Activated naive CD8-positive, alpha-beta T cell (primary cell): Measurements from ENCODE around the gene PKIG.
"Not testable (repeated sequence)": the region's sequence is repeated elsewhere in the genome, so short reads cannot be mapped to it uniquely, and the experiment has no call there.

ENCODE experiments used
- H3K27ac Mint-ChIP-seq: one replicate; pipeline ENCODE4 v1.8.0; 2021; ENCODE audit warnings: mixed read lengths
- H3K27me3 Mint-ChIP-seq: one replicate; pipeline ENCODE4 v1.8.0; 2021; ENCODE audit warnings: mixed read lengths
- H3K36me3 Mint-ChIP-seq: one replicate; pipeline ENCODE4 v1.8.0; 2021; ENCODE audit warnings: mixed read lengths
- H3K4me1 Mint-ChIP-seq: one replicate; pipeline ENCODE4 v1.8.0; 2021; ENCODE audit warnings: low read depth, mixed read lengths
- H3K4me3 Mint-ChIP-seq: one replicate; pipeline ENCODE4 v1.8.0; 2021; ENCODE audit warnings: mild to moderate bottlenecking, mixed read lengths
- H3K9me3 Mint-ChIP-seq: one replicate; pipeline ENCODE4 v1.8.0; 2021; ENCODE audit warnings: low read depth, mixed read lengths

The PKIG gene

GRCh38 chr20:44644230-44644617 is 61.8 kb downstream of the PKIG start:
- peaks cover 10% of the 10 kb centered on the region for H3K36me3 Mint-ChIP-seq
- H3K9me3 Mint-ChIP-seq = no peaks in the 10 kb centered on the region
- H3K27ac Mint-ChIP-seq = peak overlapping the region; percentile 89
- H3K27me3 Mint-ChIP-seq = no peaks in the 10 kb centered on the region
- peak overlapping the region; percentile 63 for H3K4me3 Mint-ChIP-seq
- peaks cover 78% of the 10 kb centered on the region for H3K4me1 Mint-ChIP-seq

GRCh38 chr20:44644667-44645131 is 62.3 kb downstream of the PKIG start:
- Mint-ChIP-seq H3K27ac (peak overlapping the region; percentile 89), H3K4me1 (peaks cover 82% of the 10 kb centered on the region), H3K9me3 (no peaks in the 10 kb centered on the region), H3K4me3 (peak overlapping the region; percentile 63), H3K27me3 (no peaks in the 10 kb centered on the region), H3K36me3 (peaks cover 8% of the 10 kb centered on the region)

- Mint-ChIP-seq H3K4me3 (peak overlapping the region; percentile 38), H3K36me3 (peaks cover 3% of the 10 kb centered on the region), H3K27me3 (no peaks in the 10 kb centered on the region), H3K4me1 (peaks cover 93% of the 10 kb centered on the region), H3K27ac (peak overlapping the region; percentile 92), H3K9me3 (no peaks in the 10 kb centered on the region)
These were observed 63.8 kb downstream of the PKIG start for GRCh38 chr20:44646023-44646640.

- peak overlapping the region; percentile 92 for H3K27ac Mint-ChIP-seq
- H3K4me3 Mint-ChIP-seq = peak overlapping the region; percentile 38
These were observed 64.4 kb downstream of the PKIG start for GRCh38 chr20:44646641-44647274.

GRCh38 chr20:44648068-44648467 is 65.7 kb downstream of the PKIG start:
- Mint-ChIP-seq H3K27me3 (no peaks in the 10 kb centered on the region), H3K27ac (no peak overlapping the region), H3K36me3 (no peaks in the 10 kb centered on the region), H3K4me3 (no peak overlapping the region), H3K4me1 (peaks cover 84% of the 10 kb centered on the region), H3K9me3 (no peaks in the 10 kb centered on the region)

More at GRCh38 chr20:44646641-44647274, 64.4 kb downstream of the PKIG start:
- Mint-ChIP-seq H3K9me3 (no peaks in the 10 kb centered on the region), H3K27me3 (no peaks in the 10 kb centered on the region), H3K4me1 (peaks cover 90% of the 10 kb centered on the region), H3K36me3 (no peaks in the 10 kb centered on the region)

GRCh38 chr20:44648579-44648978 is 66.2 kb downstream of the PKIG start:
- Mint-ChIP-seq H3K4me3 (peak overlapping the region; percentile 53), H3K27me3 (no peaks in the 10 kb centered on the region), H3K4me1 (peaks cover 81% of the 10 kb centered on the region), H3K36me3 (no peaks in the 10 kb centered on the region), H3K9me3 (no peaks in the 10 kb centered on the region), H3K27ac (peak overlapping the region; percentile 72)

GRCh38 chr20:44649126-44649525 is 66.7 kb downstream of the PKIG start:
- Mint-ChIP-seq H3K36me3 (no peaks in the 10 kb centered on the region), H3K9me3 (no peaks in the 10 kb centered on the region), H3K27me3 (no peaks in the 10 kb centered on the region), H3K27ac (peak overlapping the region; percentile 72), H3K4me1 (peaks cover 76% of the 10 kb centered on the region), H3K4me3 (peak overlapping the region; percentile 53)

- Mint-ChIP-seq H3K4me1 (peaks cover 67% of the 10 kb centered on the region), H3K4me3 (peak overlapping the region; percentile 89), H3K27ac (peak overlapping the region; percentile 87), H3K27me3 (no peaks in the 10 kb centered on the region), H3K9me3 (no peaks in the 10 kb centered on the region), H3K36me3 (no peaks in the 10 kb centered on the region)
These were observed 67.6 kb downstream of the PKIG start for GRCh38 chr20:44649976-44650375.

GRCh38 chr20:44650771-44651433 is 68.5 kb downstream of the PKIG start:
- H3K27ac Mint-ChIP-seq = peak overlapping the region; percentile 87
- H3K9me3 Mint-ChIP-seq = no peaks in the 10 kb centered on the region
- no peaks in the 10 kb centered on the region for H3K36me3 Mint-ChIP-seq
- H3K4me3 Mint-ChIP-seq = peak overlapping the region; percentile 89
- H3K27me3 Mint-ChIP-seq = no peaks in the 10 kb centered on the region
- H3K4me1 Mint-ChIP-seq = peaks cover 59% of the 10 kb centered on the region

- peak overlapping the region; percentile 89 for H3K4me3 Mint-ChIP-seq
- H3K27ac Mint-ChIP-seq = no peak overlapping the region
- H3K36me3 Mint-ChIP-seq = no peaks in the 10 kb centered on the region
- peaks cover 55% of the 10 kb centered on the region for H3K4me1 Mint-ChIP-seq
- H3K9me3 Mint-ChIP-seq = no peaks in the 10 kb centered on the region
- no peaks in the 10 kb centered on the region for H3K27me3 Mint-ChIP-seq
These were observed 69.0 kb downstream of the PKIG start for GRCh38 chr20:44651434-44651683.

GRCh38 chr20:44651684-44652423 is 69.5 kb downstream of the PKIG start, which contains the start of gene ADA:
Gene ADA (minus strand): TSS chr20:44651699. CDS start chr20:44651607, 92 bp downstream.
- Mint-ChIP-seq H3K27ac (peak within 1 kb of the TSS; percentile 88), H3K36me3 (no peaks in the 10 kb centered on the region), H3K9me3 (no peaks in the 10 kb centered on the region), H3K4me1 (peaks cover 50% of the 10 kb centered on the region), H3K27me3 (no peaks in the 10 kb centered on the region), H3K4me3 (peak within 1 kb of the TSS; percentile 89)

GRCh38 chr20:44653546-44653945 is 71.2 kb downstream of the PKIG start:
- peaks cover 34% of the 10 kb centered on the region for H3K4me1 Mint-ChIP-seq
- H3K36me3 Mint-ChIP-seq = no peaks in the 10 kb centered on the region
- H3K9me3 Mint-ChIP-seq = no peaks in the 10 kb centered on the region
- no peak overlapping the region for H3K27ac Mint-ChIP-seq
- H3K4me3 Mint-ChIP-seq = peak overlapping the region; percentile 72
- H3K27me3 Mint-ChIP-seq = no peaks in the 10 kb centered on the region

- not testable (repeated sequence) for H3K27ac Mint-ChIP-seq
These were observed 71.8 kb downstream of the PKIG start for GRCh38 chr20:44654210-44654609.

GRCh38 chr20:44656448-44656847 is 74.1 kb downstream of the PKIG start:
- Mint-ChIP-seq H3K36me3 (no peaks in the 10 kb centered on the region), H3K4me3 (no peak overlapping the region), H3K9me3 (no peaks in the 10 kb centered on the region), H3K27ac (no peak overlapping the region), H3K4me1 (peaks cover 13% of the 10 kb centered on the region), H3K27me3 (no peaks in the 10 kb centered on the region)

More at GRCh38 chr20:44654210-44654609, 71.8 kb downstream of the PKIG start:
- H3K9me3 Mint-ChIP-seq, H3K36me3 Mint-ChIP-seq, H3K27me3 Mint-ChIP-seq, H3K4me3 Mint-ChIP-seq: not testable (repeated sequence)
- H3K4me1 Mint-ChIP-seq = peaks cover 27% of the 10 kb centered on the region

- no peaks in the 10 kb centered on the region for H3K9me3 Mint-ChIP-seq
- no peaks in the 10 kb centered on the region for H3K27me3 Mint-ChIP-seq
- H3K4me1 Mint-ChIP-seq = peaks cover 14% of the 10 kb centered on the region
- H3K4me3 Mint-ChIP-seq = no peak overlapping the region
- no peaks in the 10 kb centered on the region for H3K36me3 Mint-ChIP-seq
- no peak overlapping the region for H3K27ac Mint-ChIP-seq
These were observed 75.5 kb downstream of the PKIG start for GRCh38 chr20:44657875-44658274.
